Endometrial microvascular endothelial cells (primary cell): ENCODE measurements around the gene ERI3. TPM values are rescaled to one million over a fixed set of nuclear protein-coding genes. Genes with fewer than 3 reads are reported as not detected.

Experiments used
- in situ Hi-C: cut with HindIII; loops from 2 replicates; pipeline ENCODE4 v1.10.0; 2017; ENCODE audit warnings: low sequenced_read_pairs, low pct_unique_long_range_greater_than_20kb; ENCODE audit errors: inconsistent ontology term
- total RNA-seq: library from RNA; depleted of rRNA; stranded (reverse); fragments of >200 nt; gene quantifications from one replicate; pipeline ENCODE4 v1.2.3, GENCODE V29; 2015; ENCODE audit errors: inconsistent ontology term

ERI3 gene
- total RNA-seq, 1 donor from 2014 or later = 59.5 TPM

DNA sequence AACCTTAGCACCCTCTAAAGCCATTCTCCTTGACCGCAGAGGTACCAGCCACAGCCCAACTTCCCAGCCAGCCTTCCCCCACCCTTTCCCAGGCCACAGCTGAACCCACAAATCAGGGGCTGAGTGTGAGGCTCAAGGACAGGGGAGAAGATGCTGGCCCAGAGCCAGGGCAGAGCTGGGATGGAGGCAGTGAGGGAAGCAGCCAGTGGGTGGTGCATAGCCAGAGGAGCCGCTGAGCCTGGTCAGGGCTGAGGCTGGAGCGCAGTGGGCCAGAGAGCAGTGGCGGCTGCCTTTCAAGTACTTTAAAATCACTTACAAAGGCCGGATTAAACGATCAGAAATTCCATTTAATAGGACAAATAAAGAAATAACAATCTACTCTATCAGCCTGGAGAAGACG lies 105.5 kb downstream of the ERI3 start:
- in situ Hi-C loops = no loop called here

DNA sequence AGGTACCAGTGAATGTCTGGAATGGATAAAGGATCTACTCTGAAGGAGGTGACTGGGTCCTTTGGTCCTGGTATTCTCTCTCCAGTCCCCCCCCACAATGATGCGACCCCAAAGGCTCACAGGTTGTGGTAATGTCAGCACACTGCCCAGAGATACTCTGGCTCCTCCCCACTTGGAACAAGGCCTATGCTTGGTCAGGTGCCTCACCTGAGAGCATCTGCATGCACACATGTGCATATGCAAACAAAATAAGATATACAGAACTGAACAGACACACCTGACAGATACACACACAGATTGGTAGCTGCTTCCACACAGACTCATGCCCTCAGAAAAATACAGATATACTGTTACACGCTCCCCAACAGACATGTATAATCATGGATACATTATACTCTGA lies 108.3 kb downstream of the ERI3 start:
- in situ Hi-C loops = no loop called here

DNA sequence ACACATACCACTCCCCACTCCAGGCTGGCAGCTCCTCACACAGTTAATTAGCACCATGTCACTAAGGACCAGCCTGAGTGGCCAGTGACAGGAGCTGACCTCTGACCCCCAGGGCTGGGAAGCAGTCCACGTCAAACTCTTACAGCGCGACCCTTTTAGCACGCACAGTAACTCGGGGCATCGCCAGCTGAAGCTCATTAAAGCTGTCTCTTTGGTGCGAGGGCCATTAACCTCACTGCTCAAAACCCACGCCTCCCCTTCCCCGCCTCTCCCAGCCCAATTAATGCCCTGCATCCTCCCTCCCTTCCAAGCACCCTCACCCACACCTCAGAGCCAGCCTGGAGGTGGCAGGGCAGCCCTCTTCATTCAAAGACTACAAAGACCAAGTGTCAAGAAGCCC lies 110.1 kb downstream of the ERI3 start:
- in situ Hi-C loops = no loop called here

DNA sequence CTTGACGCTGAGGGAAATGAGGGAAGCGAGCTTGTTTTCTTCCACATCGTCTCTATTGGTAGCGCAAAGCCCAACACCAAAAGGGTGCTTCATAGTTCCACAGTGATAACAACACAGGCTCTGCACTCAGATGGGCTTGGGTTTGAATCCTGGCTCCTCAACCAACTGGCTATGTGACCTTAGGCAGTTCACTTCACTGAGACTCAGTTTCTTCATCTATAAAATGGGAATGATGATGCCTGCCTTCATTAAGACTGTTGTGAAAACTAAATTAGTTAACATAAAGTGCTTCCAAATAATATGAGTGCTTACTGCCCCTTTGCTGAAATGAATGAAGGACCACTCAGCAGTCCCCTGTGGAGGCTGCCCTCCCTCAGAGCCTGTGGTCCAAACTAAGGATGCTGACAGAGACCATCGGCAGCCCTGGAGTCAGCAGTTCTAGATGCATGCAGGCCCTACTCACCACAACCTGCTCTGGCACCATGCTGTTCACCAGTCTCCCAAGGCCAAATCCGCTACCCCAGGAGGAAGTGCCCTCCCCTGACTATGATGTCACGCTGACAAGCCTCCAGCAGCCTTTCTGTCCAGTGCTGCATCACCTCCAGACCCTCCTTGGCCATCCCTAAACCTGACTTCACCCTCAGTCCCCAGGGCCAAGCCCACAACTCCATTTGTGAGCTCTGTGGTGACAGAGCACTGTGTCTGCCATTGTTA lies 111.1 kb downstream of the ERI3 start:
- in situ Hi-C loops = no loop called here

DNA sequence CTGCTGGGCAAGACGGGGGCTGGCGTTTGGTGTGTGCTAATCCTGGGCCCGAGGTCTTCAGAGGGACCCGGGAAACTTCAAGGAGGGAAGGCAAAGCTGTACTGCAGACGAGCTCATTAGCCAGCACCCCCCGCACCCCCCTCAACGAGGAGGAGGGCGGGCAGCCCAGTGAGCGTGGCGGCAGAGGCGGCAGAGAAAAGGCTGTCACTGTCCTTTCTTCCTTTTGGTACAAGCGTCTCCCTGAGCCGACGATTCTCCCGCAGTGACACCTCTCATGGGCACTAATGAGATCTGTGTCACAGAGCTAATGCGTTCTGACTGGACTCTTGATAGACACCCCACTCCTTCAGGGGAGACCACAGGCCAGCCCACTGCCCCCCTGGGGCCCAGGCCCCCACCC lies 112.3 kb downstream of the ERI3 start:
- in situ Hi-C loops = no loop called here

DNA sequence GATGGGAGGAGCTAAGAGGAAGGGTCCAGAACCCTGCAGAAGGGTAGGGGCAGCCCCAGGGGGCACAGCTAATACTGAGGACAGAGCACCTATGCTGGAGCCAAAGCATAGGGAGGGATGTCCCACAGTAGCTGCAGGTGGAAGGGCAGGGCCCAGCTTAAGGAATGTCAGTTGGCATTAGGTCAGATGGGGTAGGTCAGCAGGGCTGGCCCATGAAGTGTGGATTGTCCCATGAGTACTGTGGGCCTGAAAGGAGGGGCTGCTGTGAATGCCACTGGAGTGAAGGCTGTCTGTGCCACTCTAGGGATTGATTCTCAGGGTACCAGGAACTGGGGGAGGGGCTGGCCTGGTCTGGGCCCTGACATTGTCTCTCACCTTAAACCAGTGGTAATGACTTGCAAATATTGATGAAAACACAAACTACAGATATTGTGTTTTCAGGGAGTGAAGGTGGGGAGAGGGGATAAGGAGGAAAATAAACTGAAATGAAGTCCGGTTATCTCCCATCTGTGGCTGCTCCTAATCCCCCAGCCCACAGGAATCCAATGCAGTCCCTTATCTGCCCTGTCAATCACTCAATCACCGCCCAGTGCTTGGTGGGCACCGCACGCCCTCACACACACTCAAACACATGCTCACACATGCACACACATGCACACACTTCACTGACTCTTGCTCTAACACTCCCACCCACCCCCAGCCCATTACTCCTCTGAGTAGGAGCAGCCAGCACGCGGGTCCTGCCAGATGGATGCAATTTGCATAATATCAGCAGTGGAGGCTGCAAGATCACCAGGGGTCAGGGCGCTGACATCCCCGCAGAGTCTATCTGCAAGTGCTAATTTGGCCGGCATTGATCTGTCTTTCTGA lies 114.0 kb downstream of the ERI3 start:
- in situ Hi-C loops = no loop called here

DNA sequence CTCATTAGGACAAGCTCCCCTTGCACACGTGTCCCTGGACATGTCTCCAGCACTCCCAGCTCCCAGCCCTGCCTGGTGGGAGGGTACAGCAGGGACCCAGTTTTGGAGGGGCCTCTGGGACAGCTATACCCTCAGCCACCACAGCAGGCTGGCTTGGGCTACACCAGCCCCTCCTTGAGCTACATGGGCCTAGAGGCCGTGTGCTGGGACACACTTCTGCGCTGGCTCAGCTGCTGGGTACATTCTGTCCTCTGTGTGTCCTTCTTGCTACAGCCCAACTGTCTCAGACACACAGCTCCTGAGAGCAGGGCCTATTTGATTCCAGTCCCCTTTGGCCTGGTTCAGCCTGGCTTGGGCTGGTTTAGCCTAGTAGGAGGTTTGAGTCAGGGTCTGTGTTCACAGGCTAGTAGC lies 115.1 kb downstream of the ERI3 start:
- in situ Hi-C loops = no loop called here

DNA sequence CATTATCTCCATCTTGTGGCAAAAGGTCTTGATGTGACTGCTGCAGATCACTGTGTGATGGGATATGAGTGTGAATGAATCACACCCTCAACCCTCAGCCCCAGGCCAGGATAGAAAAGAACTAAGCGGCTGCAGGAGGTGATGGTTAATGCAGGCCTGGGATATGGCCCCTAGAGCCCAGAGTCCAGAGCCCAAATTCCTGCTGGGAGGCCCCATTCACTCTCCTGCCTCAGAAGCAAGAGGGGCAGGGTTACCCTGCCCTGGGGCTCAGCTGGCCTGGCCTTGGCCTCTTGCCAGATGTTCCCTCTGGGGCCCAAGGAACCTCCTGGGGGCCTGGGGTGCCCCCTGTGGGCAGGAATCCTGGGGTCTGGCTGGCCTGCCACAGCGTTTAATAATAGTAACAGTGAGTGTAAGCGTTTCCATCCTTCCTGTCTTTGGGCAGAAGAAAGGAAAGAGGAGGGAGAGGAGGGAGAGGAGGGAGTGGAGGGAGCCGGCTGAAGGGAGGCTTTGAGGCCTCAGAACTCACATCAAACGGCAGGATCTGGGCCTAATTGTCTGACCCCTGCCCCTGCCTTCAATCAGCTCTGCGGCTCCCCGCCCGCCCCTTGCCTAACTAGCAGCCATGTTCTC lies 115.6 kb downstream of the ERI3 start:
- in situ Hi-C loops = no loop called here

DNA sequence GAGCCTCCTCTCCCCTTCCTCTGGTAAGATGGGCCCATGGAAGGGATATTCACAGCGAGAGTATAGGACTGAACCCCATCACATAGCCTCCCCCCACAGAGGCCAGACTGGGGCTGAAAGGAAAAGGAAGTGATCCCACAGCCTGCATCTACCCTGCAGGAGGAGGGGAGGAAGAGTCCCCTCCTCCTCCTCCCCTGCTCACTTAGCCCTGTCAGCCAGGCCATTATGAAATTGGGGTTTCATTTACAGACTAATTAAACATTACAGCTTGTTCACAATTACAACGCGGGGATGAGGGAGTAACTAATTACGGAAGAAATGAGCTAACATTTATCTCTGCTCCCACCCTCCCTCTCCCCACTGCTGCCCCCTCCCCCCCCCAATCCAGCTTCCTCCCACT lies 116.4 kb downstream of the ERI3 start:
- in situ Hi-C loops = no loop called here

DNA sequence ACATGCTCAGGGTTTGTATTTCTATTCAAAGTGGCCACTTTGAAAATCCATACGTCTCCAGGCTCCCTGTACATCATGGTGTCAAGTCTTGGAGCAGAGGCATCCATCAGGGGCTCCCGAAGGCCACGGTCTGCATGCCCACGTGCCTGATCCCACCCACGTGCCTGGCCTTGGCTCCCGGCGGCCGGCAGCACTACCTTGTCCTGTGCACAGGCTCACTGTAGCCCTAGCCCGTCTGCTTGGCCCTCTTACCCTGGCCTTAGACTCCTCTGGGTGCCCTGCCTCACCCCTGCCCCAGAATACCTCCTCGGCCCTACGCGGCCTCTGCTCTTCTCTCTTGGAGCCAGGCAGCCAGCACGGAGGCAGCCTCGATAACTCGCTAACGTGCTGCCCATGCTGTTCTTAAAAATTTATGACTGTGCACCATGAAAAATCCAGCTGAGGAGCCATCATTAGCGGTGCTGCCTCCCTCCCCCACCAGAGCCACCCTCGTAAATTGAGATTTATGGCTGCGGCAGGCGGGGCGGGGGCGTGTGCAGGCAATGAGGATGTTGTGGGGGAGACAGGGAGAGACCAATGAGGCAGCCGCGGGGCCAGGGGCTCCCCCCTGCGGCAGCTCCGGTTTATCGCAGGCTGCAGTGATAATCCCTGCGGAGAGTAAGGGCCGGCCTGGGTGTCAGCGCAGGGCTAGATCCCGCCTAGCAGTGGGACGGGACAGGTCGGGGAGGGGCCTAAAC lies 117.2 kb downstream of the ERI3 start:
- in situ Hi-C loops = no loop called here

DNA sequence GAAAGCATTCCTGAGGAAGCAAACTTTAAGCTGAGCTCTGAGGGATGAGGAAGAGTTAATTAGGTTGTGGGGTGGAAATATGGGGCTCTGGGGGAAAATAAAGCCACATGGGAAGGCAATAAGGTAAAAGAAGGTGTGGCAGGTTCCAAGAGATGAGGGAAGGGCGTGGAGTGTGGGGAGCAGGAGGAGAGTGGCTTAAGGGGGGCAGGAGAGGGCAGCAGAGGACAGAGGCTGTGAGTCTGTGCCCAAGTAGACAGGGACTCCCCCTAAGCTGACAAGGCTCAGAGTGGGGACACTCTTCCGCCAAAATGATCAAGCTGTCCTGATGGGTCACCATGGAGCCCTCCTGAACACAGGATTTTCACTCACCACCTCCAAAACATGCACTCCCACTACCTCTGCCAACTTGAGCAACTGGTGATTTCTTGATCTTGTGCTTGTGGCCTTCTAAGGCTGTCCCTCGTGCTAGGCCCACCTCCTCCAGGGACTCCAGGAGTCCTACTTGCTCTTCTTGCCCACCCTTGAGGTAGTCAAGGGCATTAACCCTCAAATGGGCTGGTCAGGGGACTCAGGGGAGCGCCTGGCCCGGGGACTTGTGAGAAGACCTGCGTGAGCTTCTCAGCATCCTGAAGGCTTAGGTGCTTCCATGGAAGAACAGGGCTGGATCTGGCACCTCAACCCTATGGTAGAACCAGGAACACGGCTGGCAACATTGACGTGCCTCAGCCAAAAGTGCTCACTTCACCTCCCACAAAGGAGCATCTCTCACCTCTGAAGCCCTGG lies 118.4 kb downstream of the ERI3 start:
- in situ Hi-C loops = no loop called here

DNA sequence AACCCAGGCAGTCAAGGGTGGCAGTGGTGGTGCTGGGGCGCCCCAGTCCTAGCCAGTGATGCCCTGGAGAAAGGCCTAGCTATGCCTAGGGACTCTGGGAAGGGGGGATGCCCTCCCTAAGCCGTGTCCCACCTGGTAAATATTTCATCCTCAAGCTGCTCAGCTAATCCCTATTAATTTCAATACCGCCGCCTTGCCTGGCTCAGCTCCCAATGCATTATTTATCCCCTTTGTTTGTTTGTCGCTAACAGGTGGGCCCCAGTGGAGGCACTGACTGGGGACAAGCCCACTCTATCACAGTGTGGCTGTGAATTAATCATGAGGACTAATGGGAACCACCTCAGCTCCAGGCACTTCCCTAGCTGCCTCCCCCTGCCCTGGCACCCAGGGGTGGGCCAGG lies 119.2 kb downstream of the ERI3 start:
- in situ Hi-C loops = no loop called here

DNA sequence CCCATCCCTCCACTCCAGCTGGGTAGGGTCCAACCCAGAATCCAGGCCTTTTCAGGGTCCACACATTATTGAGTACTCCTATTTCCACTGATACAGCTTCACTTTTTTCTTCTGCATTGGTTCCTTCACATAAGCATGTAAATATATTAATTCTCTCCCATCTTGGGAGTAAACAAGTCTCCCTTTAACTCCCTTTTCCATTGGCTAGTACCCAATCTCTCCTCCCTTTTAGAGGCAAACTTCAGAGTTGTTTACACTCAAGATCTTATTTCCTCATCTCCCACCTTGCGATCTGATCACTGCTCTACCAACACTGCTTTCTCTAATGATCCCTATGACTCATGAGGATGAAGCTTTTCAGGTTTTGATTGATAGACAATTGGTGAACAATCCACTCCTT lies 121.5 kb downstream of the ERI3 start:
- in situ Hi-C loops = no loop called here

DNA sequence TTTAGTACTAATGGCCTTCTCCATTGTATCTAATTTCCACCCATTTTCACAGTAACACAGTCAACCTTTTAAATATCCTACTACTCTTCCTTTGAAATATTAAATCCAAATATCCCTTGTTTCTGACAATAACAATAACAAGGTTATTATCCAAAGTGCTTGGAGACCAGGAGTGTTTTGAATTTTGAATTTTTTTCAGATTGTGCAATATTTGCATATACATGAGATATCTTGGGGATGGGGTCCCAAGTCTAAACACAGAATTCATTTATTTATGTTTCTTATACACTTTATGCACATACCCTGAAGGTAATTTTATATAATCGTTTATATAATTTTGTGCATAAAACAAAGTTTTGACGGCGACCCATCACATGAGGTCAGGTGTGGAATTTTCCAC lies 124.3 kb downstream of the ERI3 start:
- in situ Hi-C loops = no loop called here

DNA sequence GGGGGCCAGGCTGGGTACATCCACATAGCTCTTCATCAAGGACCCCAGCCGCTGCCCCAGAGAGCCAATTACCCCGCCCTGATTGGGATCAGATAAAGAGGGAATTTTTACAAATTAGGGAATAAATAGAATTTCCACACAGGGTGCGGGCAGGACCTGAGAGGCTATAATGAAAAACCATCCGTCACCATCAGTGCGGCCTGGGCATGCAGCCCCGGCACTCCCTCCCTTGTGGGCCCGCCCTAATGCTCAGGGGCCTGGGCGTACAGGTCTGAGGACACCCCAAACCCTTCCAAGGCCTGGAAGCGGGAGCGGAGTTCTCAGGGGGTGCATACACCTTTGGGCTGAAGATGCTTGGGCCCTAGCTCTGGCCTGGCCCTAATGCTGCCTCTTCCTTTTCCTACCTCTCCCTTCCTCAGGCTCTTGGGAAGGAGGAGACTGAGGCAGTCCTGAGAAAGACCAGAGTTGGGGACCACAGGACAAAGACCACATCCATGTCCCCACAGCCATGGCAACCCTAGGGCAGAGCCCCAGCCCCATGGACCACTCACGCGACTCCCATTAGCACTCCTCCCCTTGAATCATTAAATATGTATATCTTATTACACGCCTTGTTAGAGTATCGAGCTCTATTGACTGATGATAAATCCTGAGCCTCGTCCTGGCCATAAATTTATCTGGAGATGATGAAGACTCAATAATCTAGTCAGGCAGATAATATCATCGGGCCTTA lies 125.5 kb downstream of the ERI3 start:
- in situ Hi-C loops = no loop called here

DNA sequence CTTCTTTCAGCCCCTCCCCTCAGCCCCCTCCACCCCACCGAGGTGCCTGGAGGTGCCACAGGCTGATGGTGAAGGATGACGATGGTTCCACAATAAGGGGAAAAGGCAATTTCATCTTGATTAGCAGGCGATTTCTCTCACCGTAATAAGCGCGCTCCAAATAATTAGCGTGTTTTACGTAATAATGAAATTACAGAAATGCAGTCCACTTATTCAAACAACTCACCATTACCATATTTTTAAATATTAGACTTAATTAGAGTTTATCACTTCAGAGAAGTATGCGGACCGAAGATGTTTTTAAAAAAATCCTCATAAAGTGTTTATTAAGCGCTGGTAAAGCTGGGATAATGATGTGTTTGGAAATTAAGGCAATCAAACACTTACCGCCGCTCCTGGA lies 126.8 kb downstream of the ERI3 start:
- in situ Hi-C loops = no loop called here

DNA sequence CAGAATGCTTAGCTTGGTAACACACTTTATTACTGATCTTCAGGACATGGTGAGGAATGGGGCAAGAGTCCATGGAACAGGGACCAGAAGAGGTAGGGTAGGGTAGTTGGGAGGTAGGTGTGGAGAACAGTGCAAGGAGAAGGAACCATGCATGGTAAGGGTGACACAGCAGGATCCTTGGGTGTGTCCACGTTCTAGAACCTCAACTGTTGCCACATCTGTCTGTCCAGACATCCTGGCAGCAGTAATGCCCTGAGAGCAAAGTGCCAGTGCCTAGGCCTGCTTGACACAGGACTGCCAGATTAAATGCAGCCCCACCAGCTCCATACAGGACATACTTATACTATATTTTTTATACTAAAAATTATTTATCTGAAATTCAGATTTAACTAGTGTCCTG lies 127.8 kb downstream of the ERI3 start:
- in situ Hi-C loops = no loop called here

DNA sequence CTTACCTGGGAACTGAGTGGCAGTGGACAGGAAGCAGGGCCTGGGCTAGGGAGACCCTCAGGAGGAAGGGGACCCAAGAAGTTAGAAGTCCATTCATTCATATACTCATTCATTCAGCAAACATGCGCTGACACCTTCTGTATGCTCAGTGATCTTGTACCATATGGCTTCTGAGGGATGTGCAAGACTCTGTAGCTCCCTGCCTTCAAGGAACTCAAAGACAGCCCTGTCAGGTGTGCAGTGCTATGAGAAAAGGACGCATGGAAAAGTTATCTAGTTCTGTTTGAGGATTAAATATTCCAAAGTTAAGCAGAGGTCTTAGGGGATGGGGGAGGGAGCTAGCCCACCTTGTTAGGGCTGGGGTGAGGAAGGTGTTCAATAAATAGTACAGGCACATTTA lies 129.3 kb downstream of the ERI3 start:
- in situ Hi-C loops = no loop called here
